ENCODE data around the gene NUP188. TPM values are rescaled to one million over a fixed set of nuclear protein-coding genes. Genes with fewer than 3 reads are reported as not detected.
A peak's percentile ranks its signal among the peaks of the same experiment; 100 is the strongest.

Gene NUP188
- total RNA-seq, 1 experiment from 2014 or later: 98.9 TPM

DNA sequence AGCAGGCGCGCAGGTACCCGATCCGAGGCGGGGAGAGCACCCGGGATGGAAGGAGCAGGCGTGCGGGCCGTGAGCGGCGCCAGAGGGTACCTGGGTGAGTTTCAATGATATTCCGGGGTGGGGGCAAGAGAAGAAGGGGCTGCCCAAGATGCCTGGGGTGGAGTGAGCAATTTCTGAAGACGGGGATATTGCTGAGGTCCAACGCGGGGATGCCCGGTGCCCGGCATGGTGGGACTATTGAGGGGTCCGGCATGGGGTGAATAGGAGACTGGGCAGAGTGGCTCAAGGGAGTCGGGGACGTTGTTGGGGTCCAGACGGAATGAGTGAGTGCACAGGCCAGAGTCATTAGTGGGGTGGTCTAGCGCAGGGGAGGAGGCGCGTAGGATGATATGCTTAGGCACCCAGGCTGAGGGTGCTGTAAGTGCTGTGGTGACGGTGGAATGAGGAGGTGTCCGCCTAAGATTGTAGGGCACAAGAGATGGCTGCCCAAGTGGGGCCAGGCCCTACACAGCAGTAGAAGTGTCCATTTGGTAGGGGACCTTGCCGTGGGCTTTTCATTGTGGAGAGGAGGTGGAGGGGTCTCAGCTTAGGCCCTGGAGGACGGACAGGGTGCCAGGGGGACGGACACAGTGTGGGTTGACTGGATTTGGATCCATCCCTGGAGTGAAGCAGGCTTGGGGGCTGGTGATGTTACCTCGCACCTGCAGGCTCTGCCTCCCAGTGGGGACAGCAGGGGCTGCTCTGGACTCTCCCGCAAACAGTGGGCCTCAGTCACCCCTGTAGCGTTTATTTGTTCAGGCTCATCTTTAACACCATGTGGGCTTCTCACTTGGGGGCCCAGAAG is 89.6 kb downstream of the NUP188 start (continued):
- TF ChIP-seq, protein P1, sequence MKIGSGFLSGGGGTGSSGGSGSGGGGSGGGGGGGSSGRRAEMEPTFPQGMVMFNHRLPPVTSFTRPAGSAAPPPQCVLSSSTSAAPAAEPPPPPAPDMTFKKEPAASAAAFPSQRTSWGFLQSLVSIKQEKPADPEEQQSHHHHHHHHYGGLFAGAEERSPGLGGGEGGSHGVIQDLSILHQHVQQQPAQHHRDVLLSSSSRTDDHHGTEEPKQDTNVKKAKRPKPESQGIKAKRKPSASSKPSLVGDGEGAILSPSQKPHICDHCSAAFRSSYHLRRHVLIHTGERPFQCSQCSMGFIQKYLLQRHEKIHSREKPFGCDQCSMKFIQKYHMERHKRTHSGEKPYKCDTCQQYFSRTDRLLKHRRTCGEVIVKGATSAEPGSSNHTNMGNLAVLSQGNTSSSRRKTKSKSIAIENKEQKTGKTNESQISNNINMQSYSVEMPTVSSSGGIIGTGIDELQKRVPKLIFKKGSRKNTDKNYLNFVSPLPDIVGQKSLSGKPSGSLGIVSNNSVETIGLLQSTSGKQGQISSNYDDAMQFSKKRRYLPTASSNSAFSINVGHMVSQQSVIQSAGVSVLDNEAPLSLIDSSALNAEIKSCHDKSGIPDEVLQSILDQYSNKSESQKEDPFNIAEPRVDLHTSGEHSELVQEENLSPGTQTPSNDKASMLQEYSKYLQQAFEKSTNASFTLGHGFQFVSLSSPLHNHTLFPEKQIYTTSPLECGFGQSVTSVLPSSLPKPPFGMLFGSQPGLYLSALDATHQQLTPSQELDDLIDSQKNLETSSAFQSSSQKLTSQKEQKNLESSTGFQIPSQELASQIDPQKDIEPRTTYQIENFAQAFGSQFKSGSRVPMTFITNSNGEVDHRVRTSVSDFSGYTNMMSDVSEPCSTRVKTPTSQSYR (CRISPR knock-in tag; IDR thresholded peaks at IDR 0.05): no peak
- TF ChIP-seq TEAD1 (CRISPR knock-in tag; IDR thresholded peaks at IDR 0.05): no peak
- TF ChIP-seq ELF4 (CRISPR knock-in tag; IDR thresholded peaks at IDR 0.05; ENCODE audit: low read depth): no peak
- TF ChIP-seq, protein P2, sequence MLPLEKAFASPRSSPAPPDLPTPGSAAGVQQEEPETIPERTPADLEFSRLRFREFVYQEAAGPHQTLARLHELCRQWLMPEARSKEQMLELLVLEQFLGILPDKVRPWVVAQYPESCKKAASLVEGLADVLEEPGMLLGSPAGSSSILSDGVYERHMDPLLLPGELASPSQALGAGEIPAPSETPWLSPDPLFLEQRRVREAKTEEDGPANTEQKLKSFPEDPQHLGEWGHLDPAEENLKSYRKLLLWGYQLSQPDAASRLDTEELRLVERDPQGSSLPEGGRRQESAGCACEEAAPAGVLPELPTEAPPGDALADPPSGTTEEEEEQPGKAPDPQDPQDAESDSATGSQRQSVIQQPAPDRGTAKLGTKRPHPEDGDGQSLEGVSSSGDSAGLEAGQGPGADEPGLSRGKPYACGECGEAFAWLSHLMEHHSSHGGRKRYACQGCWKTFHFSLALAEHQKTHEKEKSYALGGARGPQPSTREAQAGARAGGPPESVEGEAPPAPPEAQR (CRISPR knock-in tag; IDR thresholded peaks at IDR 0.05): no peak
- TF ChIP-seq, protein P3, sequence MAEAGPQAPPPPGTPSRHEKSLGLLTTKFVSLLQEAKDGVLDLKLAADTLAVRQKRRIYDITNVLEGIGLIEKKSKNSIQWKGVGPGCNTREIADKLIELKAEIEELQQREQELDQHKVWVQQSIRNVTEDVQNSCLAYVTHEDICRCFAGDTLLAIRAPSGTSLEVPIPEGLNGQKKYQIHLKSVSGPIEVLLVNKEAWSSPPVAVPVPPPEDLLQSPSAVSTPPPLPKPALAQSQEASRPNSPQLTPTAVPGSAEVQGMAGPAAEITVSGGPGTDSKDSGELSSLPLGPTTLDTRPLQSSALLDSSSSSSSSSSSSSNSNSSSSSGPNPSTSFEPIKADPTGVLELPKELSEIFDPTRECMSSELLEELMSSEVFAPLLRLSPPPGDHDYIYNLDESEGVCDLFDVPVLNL (CRISPR knock-in tag; IDR thresholded peaks at IDR 0.05; ENCODE audit: borderline replicate concordance, low read depth): 0 out of 2 replicates have a peak, but pooled peaks have one; percentile 42
- TF ChIP-seq, protein P4, sequence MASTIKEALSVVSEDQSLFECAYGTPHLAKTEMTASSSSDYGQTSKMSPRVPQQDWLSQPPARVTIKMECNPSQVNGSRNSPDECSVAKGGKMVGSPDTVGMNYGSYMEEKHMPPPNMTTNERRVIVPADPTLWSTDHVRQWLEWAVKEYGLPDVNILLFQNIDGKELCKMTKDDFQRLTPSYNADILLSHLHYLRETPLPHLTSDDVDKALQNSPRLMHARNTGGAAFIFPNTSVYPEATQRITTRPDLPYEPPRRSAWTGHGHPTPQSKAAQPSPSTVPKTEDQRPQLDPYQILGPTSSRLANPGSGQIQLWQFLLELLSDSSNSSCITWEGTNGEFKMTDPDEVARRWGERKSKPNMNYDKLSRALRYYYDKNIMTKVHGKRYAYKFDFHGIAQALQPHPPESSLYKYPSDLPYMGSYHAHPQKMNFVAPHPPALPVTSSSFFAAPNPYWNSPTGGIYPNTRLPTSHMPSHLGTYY (CRISPR knock-in tag; IDR thresholded peaks at IDR 0.05): no peak
- no peak for TF ChIP-seq GRHL2 (CRISPR knock-in tag; IDR thresholded peaks at IDR 0.05; ENCODE audit: insufficient replicate concordance, severe bottlenecking)
- no peak for TF ChIP-seq ZNF416 (CRISPR knock-in tag; IDR thresholded peaks at IDR 0.05)
- no peak for TF ChIP-seq OVOL2 (CRISPR knock-in tag; IDR thresholded peaks at IDR 0.05; ENCODE audit: borderline replicate concordance)
- TF ChIP-seq ZBTB21 (CRISPR knock-in tag; IDR thresholded peaks at IDR 0.05; ENCODE audit: borderline replicate concordance): no peak
- TF ChIP-seq HMGA2 (CRISPR knock-in tag; IDR thresholded peaks at IDR 0.05): no peak
- TF ChIP-seq GABPB1 (CRISPR knock-in tag; IDR thresholded peaks at IDR 0.05): no peak
- TF ChIP-seq EMX1 (CRISPR knock-in tag; IDR thresholded peaks at IDR 0.05): no peak
- TF ChIP-seq, protein P5, sequence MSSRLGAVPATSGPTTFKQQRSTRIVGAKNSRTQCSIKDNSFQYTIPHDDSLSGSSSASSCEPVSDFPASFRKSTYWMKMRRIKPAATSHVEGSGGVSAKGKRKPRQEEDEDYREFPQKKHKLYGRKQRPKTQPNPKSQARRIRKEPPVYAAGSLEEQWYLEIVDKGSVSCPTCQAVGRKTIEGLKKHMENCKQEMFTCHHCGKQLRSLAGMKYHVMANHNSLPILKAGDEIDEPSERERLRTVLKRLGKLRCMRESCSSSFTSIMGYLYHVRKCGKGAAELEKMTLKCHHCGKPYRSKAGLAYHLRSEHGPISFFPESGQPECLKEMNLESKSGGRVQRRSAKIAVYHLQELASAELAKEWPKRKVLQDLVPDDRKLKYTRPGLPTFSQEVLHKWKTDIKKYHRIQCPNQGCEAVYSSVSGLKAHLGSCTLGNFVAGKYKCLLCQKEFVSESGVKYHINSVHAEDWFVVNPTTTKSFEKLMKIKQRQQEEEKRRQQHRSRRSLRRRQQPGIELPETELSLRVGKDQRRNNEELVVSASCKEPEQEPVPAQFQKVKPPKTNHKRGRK (CRISPR knock-in tag; IDR thresholded peaks at IDR 0.05; ENCODE audit: borderline replicate concordance): no peak

DNA sequence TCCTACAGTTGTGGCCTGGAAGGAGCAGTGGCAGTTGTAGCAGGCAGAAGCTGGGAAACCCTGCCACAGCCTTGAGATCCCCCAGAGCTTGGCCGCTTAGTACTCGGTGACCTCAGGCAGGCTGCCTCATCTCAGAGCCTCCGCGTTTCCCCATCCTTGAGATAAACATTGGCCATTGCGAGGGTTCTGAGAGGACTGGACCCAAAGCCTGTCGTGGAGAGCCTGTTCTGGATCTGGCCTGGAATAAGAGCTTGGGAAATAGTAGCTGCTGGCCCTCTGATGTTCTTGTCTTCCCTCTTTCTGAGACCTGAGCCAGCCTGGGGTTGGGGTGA is 90.2 kb downstream of the NUP188 start:
- Mint-ChIP-seq H3K27me3 (ENCODE audit: low read depth) (no peaks in the 10 kb centered on the region), H3K9me3 (no peaks in the 10 kb centered on the region), H3K27ac (no peak overlapping the region), H3K4me3 (peak overlapping the region; percentile 96), H3K36me3 (peaks cover 15% of the 10 kb centered on the region), H3K4me1 (peaks cover 15% of the 10 kb centered on the region)
- CTCF ChIA-PET: interaction anchor here (1.0 to 1.7 kb wide), 3 partner anchors 8 to 45 kb away, joined by 3 to 11 read pairs (median 4); partner anchors contain the start of gene SH3GLB2
- no peak for DNase-seq (ENCODE audit: low spot score)
- TF ChIP-seq ZBTB21 (CRISPR knock-in tag; IDR thresholded peaks at IDR 0.05; ENCODE audit: borderline replicate concordance) (no peak), ZNF219 (CRISPR knock-in tag; IDR thresholded peaks at IDR 0.05; ENCODE audit: borderline replicate concordance) (no peak), MYBL2 (CRISPR knock-in tag; IDR thresholded peaks at IDR 0.05) (no peak), SP1 (CRISPR knock-in tag; conservative IDR thresholded peaks at IDR 0.05) (no peak), NFATC4 (CRISPR knock-in tag; IDR thresholded peaks at IDR 0.05) (no peak)
- TF ChIP-seq, protein P6, sequence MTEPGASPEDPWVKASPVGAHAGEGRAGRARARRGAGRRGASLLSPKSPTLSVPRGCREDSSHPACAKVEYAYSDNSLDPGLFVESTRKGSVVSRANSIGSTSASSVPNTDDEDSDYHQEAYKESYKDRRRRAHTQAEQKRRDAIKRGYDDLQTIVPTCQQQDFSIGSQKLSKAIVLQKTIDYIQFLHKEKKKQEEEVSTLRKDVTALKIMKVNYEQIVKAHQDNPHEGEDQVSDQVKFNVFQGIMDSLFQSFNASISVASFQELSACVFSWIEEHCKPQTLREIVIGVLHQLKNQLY (CRISPR knock-in tag; IDR thresholded peaks at IDR 0.05): no peak
- ATAC-seq: no peak
- POLR2A ChIA-PET: no interaction called here

Measured in WTC11 (cell line).